GM21717 (cell line): Measurements from ENCODE around the gene OR10H3.
"Not testable (repeated sequence)": the region's sequence is repeated elsewhere in the genome, so short reads cannot be mapped to it uniquely, and the experiment has no call there.

ENCODE experiments used
- ATAC-seq: cut with Tn5 transposase; IDR thresholded peaks from one replicate; pipeline ENCODE4 v1.9.1; 2021; ENCODE audit warnings: mild to moderate bottlenecking, moderate library complexity; ENCODE audit not compliant: unreplicated experiment

The OR10H3 gene

DNA sequence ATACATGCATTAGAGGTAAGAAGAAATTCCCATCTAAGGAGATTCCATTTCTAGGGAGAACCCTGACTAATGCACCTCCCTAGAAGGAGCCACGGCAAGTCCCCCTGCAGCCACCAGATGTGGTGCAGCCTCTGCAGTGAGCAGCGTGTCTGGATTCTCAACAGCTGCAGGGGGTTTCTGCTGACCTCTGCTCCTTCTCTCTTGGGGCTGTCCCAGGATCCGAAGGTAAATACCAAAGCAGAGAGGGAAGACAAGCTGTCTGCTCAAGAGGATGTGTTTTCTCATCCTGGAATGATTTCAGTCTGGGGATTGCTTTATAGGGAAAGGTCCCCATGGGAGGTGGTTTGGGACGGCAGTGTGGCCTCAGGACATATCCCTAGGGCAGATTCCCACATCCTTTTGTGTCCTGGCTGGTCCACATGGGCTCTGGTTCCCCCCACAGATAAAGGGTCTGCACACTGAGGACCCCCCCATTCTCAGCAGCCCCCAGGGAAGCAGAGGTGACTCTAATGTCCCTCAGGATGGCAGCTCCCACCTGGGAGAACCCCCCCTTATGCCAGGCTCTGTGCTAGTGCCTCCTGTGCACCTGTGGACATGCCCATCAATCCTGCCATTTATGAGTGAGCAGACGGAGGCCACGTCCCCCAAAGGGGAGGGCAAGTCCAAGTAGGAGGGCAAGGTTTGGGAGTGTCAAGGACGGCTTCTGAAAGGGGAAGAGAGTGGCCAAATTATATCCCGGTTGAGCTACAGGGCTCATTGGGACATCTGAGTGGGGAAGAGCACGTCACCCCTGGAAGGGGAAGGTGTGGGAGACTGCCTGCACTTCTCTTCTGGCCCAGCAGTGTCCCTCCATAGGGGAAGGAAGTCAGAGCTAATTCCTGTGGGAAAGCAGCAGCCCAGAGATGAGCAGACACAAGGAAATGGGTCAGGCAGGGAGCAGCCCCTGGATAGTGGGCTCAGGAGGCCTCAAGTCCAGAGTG is 39.5 kb downstream of the OR10H3 start:
- ATAC-seq: no peak

DNA sequence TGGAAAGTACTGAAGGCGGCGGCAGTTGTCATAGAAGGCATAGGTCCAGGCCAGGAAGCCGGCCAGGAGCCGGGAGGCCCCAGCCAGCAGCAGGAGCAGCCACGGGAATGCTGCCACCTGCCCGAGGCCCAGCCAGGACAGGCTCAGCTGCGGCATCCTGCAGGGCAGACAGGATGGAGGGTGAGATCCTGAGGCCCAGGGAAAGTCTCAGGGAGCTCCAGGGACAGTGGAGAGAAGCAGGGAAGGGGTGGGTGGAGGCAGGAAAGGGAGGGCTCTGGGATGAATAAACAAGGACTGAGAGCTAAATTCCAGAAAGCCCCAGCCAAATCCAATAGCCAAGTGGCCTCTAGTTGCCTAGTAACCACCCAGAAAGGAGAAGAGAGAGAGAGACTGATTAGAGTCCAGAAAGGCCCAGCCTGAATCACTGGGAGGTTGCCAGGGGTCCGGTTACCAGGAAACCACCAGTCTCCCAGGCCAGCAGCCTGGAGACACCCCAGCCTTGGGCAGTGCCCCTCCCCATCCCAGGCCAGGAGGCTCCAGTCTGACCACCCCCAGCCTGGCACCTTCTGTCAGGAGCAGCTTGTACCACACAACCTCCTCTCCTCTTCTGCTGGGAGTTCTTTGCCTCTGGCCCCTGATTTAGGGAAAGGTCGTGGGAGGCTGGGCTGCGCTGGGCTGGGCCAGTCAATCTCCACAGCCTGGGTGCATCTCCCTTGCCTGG is 42.1 kb downstream of the OR10H3 start:
- no peak for ATAC-seq

DNA sequence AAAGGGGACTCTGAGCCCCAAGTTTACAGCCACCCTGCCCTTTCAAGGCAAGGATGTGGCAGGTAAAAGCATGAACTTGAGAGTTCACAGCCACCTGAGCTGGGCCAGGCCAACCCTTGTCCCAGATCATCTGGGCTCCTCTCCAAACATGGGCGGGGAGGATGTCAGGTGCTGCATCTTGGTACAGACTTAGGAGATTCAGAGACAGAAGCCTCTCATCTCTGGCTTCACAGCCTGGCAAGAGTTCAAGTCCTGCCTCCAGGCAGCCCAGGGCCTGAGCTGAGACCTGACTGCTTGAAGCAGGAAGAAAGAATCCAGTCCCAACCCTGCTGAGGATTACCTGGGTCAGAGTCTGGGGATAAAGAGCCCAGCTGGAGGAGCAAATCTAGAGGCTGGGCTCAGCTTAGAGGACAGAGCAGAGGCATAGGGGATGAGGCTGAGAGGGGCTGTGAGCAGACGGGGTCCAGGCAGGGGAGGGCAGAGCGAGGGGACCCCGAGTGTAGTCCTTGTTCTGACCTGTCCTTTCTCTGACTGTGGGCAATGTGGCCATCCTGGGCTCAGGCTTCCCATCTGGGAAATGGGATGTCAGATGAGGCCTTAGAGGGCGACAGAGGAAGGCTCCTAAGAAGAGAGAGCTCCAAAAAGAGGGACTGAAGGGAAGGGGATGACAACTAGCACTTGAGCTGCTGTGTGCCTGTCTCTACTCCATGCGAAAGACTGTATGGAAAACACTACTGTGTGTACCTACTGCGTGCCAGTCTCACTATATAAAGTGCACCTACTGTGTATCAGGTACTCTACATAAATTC is 43.0 kb downstream of the OR10H3 start:
- no peak for ATAC-seq

DNA sequence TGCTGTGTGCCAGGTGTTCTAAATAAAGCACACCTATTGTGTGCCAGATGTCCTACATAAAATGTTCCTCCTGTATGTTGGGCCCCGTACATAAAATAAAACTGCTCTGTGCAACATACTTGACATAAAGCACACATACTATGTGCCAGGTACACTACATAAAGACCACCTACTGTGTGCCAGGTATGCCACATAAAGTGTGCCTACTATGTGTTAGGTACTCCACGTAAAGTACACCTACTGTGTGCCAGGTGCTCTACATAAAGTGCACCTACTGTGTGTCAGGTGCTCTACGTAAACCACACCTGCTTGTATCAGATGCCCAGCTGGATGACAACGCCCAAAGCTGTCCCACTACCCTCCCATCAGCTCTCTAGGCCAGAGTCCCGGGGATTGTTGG is 43.9 kb downstream of the OR10H3 start:
- no peak for ATAC-seq

DNA sequence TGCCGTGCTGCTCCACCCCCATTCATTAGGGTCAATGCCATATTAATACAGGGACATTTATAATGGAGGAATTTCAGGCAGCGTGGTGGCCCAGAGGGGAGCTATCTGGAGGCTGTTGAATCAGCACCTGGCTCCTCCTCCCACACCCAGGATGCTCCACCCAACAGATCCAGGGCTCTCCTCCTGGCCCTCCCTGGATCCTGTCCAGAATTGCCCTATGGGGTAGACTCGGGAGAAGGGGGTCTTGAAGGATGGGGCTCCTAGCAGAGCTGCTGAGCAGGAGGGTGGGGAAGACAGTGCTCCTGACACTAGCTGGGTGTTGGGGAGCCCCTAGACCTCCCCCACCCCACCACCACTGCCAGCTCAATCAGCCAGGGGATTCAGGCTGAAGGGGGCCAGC is 44.4 kb downstream of the OR10H3 start:
- ATAC-seq: no peak

DNA sequence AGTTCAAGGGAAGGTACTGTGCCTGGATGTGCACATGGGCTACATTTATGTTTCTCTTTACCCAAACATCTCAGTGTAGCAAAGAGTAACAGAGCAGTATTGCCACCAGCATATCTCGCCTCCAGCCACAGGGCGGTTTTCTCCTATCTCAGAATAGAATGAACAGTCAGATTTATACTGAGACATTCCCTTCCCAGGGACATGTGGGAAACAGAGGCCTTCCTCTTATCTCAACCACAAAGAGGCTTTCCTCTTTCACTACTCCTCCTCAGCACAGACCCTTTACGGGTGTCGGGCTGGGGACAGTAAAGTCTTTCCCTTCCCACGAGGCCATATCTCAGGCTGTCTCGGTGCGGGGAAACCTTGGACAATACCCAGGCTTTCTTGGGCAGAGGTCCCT is 45.1 kb downstream of the OR10H3 start:
- ATAC-seq: not testable (repeated sequence)

DNA sequence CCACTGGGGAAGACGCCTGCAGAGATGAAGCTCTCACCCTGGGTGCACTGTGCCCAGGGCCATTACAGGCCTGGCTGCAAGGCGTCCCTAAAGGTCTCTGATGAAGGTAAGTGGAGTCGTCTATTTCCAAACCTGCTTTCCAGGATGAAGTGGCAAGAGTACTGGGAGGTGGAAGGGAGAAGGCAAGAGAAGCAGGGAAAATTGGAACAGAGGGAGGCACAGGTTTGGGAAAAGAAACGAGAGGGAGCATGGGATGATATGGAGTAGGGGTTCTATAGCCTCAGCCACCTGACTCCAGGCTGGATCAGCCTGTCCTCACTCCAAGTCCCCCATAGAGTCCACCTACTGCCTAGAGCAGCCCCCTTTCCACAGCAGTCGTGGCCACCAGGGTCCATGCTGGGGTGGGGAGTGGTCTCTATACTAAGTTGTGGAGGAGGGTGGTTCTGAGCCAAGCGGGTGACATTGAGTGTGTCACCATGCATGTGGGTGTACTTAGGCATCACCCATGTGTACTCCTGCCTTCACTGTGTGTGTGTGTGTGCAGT is 49.9 kb downstream of the OR10H3 start, which contains the start of gene OR10H5:
TSS of gene OR10H5 (plus strand) at position 51 of the 545 bp plus-strand sequence. CDS start 6,388 bp downstream, outside the sequence.
- ATAC-seq: no peak

DNA sequence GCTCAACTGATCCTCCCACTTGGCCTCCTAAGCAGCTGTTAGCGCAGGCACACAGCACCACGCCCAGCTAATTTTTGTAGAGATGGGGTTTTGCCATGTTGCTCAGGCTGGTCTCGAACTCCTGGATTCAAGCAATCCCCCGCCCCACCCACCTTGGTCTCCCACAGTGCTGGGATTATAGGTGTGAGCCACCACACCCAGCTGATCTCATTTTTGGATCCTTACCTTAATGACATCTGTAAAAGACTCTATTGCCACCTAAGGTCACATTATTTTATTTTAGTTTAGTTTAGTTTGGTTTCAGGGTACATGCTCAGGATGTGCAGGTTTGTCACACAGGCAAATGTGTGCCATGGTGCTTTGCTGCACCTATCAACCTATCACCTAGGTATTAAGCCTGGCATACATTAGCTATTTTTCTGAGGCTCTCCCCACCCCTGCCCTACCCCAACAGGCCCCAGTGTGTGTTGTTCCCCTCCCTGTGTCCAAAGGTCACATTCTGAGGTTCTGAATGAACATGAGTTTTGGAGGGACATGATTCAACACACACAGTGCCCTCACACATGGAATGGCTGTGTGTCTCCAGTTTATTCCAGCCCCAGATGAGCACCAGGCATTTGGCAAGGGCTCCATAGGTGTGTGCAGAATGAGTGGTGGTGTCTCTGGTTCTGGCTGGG is 50.9 kb downstream of the OR10H3 start:
- no peak for ATAC-seq

DNA sequence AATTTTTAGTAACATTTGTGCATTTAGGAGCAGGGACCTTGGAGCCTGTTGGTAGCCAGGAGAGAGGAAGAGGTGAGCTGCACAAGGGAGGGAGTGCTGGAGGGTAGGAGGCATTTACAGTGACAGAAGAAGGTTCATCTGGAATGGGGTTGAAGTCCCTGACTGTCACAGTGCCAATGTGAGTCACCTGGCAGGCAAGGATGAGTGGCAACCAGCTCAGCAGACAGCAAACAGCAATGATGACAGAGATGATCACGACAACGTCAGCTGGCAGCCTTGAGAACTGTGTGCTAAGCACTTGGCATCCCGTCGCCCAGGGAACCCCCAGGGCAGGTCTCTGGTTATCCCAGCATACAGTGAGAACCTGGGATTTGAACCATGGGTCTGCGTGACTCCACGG is 52.3 kb downstream of the OR10H3 start:
- ATAC-seq: no peak
